GM12892 (cell line): ENCODE data around the gene AADACL2.

Source experiments
- POLR2A ChIP-seq: IDR thresholded peaks from 2 replicates; pipeline ENCODE4 v1.6.1; 2011; ENCODE audit warnings: low read depth, low read length, control low read depth
- POLR2AphosphoS5 ChIP-seq: IDR thresholded peaks from 2 replicates; pipeline ENCODE4 v1.6.1; 2011; ENCODE audit warnings: low read depth, low read length, control low read depth

DNA sequence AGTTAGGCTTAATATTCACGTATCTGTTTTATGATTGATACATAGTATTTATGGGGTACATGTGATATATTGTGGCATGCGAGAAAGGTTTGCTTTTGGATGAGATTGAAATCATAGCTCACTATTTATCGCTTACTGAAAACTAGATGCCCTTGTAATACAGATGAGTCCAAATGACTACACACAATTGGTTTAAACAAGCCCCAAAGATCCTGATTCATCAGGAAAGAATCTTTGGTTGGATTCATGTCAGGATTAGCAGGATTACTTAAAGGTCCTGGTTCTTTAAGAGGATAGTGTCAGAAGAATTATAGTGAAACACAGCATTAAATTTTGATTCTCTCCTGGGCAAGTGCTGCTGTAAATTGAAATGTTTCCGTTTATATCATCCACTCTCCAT, 61.5 kb downstream of the AADACL2 start:
- TF ChIP-seq POLR2A (no peak), POLR2AphosphoS5 (no peak)
